ENCODE data around the gene ARHGAP25.
A peak's percentile ranks its signal among the peaks of the same experiment; 100 is the strongest.

Gene ARHGAP25

DNA sequence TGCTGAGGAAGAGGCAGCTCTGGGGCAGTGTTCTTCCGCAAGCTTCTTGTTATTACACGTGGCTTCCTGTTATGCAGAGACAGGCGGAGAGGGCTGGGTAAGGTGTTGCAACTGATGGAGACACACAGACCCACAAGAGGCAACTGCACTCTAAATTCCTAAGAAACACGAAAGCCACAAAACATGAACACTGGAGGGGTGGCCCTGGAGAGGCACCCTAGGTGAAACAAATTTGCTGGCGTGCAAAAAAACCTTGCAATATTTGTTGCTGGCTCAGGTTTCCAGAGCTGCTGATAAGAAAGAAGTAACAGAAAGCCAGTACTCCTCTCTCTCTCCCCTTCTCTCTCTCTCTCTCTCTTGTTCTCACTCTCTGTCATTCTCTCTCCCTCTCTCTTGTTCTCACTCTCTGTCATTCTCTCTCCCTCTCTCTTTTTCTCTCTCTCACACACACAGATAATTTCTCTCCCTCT lies 31.8 kb downstream of the ARHGAP25 start:
- DNase-seq (ENCODE audit: low read depth): no peak

DNA sequence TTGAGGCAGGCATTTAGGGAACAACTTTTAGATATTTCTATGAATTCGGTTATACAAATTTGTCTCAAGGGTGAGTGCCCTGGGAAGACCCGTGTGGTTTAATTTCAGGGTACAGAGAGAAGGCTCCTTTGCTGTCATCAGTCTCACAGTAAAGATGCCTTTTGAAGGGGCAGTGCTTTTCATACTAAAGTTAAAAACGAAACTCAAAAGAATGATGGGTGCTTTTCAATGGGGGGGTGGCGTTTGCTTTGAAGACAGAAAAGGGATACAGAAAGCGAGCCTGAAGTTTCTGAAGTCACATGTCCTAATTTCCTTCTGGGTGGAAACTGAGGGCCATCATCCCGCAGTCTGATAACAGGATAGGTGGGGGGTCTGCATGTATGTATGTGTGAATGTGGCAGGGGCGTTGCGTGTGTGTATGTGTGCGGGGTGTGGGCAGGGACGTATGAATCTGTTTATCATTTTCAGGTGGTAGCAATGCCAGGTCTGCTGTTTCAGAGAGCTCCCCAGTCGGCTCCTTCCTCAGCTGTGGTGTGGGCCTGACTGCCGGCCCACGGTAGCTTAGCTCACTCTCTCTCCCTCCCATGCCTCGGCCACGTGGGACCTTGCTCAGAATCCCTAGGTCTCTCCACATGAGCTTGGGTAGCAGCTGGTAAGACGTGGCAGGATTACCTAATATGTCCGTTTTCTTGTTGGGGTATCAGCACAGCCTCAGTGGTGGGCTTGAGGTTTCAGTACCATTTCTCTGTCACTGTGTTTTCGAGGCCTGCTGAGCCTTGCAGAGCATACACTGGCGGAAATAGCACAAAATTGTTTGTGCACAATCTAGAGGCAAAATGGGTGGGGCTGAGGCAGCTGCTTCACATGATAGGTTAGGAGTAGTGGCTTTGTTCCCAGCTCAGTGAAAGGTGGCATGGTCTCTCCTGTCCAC lies 32.7 kb downstream of the ARHGAP25 start:
- no peak for DNase-seq (ENCODE audit: low read depth)

DNA sequence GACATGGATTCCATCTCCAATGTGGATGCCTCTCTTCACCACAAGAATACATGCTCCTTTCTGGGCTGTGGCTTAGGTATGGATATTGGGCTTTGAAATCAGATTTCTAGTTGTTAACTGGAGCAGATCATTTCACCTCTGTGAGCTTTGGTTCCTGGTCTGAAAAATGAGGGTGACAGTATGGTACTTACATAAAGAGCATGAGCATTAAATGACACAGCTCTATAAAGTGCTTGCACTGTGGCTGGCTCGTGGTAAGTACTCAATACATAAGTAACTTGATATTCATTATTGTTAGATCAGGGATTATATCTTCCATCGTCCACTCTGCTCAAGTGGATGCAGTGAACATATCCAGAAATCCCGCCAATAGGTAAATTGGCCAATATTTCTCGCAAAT lies 33.4 kb downstream of the ARHGAP25 start:
- DNase-seq (ENCODE audit: low read depth): no peak

DNA sequence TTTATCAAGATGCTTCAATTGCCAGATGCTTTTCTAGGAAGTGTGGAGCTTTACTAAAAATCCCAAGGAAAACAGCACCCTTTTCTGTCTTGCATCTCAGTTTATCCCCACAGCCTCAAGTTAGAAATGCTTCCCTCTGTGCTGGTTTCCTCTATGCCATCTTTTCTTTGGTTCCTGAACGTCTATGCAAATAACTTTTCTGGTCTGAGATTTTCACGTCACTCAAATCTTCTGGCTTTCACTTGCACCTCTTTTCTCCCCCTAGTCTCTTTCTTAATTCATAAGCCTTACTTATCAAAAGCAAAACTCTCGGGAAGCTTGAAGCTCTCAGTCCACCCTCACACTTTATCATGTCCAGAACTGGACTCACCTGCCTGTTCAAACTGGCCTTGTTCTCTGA lies 33.9 kb downstream of the ARHGAP25 start:
- DNase-seq (ENCODE audit: low read depth): no peak

DNA sequence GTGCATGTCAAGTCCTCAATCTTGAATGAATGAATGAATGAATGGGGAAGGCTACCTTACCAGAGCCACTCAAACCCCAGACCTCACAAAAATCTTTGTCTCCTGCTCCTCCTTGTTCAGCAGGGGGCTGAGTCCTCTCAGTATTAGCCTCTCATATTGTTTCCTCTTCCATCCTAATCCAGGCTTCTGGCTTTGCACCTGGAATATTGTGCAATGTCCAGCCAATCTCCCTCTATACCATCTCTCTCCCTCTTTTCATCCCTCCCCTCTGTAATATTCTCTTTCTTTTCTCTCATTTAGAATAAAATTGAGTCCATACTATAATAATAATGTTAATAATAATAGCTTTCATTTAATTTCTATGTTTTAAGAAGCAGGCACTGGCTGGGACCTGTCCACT lies 34.3 kb downstream of the ARHGAP25 start:
- DNase-seq (ENCODE audit: low read depth): no peak

DNA sequence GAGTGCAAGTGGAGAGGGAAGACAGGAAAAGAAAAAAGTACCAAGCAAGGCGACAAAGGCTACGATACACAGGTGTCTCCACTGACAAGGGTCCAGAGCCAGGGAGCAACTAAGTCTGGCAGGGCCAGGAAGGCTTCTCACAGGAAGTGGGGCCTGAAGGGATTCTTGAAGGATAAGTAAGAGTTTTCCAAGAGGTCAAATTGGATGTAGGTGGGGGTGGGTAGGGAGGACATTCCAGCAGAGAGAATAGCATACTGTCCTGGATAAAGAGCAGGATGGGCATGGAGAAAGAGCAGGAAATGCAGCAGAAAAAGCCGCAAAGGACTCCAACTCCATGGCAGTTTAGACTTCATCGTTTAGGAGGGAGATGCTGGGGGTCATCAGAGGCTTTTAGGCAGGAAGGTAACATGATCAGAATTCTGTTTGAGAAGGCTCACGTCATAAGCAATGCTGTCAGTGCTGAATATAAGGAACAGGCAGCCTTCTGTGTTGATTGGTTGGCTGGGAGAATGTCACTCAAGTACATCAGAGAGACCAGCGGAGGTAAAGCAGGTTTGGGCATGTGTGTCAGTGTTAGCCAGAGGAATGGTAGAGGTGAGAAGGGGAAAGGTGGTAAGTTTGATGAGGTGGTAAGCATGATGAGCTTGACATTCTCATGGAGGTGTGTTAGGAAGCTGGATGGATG lies 35.1 kb downstream of the ARHGAP25 start:
- no peak for DNase-seq (ENCODE audit: low read depth)

DNA sequence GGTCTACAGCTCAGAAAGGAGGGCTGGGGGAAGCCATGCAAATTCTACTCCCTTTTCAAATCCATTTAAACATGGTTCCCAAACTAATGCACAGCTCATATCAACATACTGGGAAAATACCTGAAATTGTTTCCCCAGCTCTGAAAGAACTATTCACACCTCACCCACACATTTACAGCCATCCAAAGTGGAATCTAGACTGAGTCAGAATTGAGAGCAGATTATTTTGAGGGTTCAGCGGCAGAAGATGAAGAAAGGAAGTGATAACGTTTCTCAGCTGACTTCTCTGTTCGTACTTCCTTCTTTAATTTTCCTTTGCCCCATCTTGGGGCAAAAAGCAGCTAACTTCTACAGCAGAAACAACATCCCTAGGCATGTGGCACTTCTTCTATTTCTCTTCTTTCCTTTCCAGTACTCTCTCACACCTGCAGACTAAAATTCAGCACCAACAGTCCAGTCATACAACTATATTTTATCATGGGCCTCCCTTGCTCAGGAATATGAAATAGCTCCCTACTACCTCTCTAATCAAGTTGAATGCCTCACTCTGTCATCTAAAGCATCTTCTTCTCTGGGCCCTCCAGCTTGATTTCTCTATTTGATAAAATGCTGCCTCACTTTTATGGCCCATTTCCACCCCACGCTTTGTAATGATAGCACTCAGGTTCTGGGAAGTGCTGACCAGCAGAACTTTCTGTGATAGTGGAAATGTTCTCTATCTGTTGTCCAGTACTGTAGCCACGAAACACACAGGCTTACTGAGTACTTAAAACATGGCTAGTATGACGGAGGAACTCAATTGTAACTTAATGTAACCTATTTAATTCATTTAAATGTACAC lies 35.9 kb downstream of the ARHGAP25 start:
- DNase-seq (ENCODE audit: low read depth): no peak

DNA sequence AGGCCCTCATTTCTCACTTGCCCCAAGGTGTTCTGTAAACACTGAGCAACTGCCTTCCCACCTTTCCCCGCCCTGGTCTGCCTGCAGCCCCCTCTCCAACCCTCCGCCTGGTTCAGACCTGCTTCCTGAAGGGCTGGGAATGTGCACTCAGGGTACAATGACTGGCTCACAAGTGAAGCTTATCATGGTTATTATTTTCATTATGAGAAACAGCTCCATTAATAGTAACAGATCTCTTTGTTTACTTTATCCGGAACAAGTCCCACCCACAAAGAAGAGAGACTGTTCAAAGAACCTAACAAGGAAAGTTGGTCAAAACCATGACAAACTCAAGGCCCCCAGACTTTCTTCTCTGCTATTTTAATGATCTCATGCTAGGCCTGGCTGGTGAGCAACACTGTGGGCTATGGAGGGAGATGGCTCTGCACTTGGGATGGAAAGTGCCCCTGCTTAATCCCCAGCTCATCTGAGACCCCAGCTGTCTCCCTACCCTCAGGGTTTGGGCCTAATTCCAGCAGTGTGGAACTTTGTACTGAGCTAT lies 36.7 kb downstream of the ARHGAP25 start:
- DNase-seq (ENCODE audit: low read depth): no peak

DNA sequence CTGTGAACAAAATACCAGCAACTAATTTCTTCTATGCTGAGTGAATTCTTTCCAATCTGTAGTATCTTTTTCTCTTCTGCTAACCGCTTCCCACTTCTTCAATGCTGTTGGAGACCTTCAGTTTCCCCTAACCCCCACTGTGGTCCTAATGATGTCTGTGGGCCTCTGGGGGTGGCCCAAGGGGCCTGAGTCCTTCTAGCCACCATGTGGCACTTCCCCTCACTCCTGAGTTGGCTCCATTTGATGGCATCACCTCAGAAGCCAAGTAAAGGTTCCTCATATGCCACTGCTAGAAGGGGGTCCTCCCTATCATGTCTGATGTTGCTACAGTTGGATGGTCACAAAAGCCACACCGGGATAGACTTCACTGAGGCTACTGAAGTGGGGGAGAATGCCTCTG lies 37.5 kb downstream of the ARHGAP25 start:
- no peak for DNase-seq (ENCODE audit: low read depth)

DNA sequence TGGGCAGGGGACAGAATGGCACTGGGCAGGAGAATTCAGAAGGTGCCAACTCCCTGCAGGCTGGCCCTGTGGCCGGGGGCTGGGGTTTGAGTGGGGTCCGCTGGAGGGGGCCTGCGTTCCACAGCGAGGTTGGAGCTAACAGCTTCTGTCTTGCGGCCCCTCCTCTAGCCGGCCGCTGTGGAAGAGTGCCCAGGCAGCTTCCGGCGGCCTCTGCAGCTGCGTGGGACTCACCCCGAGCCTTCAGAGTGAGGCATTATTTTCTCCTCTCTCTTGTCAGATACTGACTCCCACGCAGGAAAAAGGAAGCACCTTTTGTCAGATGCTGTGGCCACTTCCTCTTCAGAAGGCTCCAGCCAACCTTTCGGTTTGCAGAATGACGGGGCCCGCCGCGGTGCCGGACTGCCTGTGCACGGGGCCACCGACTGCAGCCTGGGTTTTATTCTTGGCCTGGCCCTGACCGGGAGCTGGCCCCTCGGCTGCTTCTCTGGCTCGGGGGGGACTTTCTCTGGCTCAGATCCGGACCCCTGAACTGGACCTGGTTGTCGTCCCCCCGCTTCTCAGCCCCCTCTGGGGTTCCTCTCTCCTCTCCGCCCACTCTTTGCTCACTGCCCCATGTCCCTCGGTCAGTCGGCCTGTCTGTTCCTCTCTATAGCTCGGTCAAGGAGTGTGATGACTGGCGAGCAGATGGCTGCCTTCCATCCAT lies 40.1 kb downstream of the ARHGAP25 start:
- peak; percentile 60 for DNase-seq (ENCODE audit: low read depth)

DNA sequence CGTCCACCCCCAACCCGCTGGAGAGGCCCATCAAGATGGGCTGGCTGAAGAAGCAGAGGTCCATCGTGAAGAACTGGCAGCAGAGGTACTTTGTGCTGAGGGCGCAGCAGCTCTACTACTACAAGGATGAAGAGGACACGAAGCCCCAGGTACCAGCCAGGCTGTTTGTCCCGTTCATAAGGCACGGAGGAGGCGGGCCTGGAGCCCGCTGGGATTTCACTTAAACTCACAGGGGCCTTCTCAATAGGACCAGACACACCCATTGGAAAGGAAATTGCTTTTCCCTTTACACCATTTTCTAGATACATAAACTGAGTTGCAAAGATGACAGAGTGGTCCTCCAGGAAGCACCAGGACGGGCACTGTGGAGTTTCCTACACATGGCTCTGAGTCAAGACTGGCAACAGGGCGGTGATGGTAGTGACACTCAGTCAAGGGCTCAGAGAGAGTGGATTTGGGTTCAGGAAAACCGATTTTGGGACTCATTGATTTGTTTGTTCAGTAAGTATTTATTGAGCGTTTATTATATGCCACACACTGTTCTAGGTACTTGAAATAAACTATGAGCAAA lies 40.7 kb downstream of the ARHGAP25 start:
- no peak for DNase-seq (ENCODE audit: low read depth)

DNA sequence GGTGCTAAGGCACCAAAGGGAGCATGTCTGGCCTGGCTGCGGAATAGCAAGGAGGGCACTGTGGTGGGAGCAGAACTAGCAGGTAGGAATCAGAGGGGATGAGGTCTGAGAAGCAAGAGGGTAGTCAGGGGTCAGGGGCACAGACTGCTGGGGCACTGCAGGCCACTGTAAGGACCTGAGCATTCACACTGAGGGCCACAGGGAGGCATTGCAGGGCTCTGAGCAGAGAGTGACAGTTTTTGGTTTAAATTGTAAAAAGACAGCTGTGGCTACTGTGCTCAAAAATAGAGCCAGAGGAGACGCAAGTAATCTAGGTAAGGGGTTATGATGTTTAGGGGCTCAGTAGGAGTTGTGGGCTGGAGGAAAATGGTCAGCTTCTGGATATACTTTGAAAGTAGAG lies 41.5 kb downstream of the ARHGAP25 start:
- no peak for DNase-seq (ENCODE audit: low read depth)

DNA sequence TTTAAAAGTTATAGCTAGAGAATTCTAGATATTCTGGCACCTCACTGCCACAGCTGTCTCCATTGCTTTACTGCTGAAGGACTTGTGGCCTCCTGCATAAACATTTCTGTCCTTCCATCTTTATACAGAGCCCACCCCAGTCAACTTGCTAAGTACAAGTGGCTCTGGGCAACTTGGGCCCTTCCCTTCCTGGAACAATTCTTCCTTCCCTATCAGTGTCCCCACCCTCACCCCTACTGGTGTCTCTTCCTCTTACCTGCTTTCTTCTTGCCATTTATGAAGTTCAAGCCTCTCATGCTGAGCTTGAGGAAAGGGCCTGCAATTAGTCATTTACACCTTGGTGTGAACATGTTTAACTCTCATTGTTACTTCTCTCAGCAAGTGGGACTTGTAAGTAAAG lies 45.0 kb downstream of the ARHGAP25 start:
- no peak for DNase-seq (ENCODE audit: low read depth)

DNA sequence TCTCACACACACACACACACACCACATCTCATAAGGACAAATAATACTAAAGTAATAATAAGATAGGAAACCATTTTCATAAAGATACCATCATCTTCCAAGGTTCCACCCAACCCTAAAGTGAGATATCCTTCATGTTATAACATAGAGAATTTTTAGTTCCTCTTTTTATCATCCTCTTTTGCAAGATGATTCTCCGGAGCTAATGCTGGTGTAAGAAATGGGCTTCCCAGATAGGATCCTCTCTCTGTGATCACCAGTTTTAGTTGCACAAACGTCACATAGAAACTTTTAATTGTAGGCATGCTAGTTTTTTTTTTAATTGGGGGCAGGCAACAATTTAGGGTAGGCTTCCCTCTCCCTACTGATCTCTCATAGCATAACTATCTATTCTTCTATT lies 49.6 kb downstream of the ARHGAP25 start:
- no peak for DNase-seq (ENCODE audit: low read depth)

DNA sequence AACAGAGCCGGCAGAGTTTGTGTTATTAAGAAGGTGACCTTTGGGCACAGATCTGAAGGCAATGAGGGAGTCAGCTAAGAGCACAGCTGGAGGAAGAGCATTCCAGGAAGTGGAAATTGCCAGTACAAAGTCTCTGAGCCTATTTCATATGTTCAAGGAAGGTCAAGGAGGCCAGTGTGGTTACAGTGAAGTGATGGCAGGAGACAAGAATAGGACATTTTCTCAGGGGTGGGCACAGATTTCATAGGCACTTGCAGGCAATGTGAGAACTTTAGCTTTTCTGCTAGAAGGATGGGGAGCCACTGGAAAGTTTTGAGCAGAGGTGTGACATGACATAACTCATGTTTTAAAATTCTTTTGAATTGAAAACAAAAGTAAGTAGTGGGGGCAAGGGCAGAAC lies 50.3 kb downstream of the ARHGAP25 start:
- DNase-seq (ENCODE audit: low read depth): no peak

DNA sequence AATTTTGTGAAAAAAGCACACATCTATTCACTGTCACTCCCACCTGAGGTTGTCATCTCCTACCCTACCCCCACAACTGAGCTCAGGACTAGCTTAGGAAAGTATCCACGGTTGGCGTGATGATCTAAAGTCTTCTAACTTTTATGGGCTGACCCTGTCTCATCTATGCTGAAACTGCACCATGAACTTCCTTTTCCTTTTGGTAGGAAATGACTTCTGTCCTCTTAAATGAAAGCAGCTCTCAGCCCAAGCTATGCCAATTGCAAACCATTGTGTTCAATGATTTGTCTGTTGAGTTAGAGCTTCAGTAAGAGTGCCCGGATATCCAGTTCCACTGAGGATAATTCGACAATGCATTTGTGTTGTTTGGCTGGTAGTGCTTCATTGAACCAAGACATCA lies 52.7 kb downstream of the ARHGAP25 start:
- no peak for DNase-seq (ENCODE audit: low read depth)

DNA sequence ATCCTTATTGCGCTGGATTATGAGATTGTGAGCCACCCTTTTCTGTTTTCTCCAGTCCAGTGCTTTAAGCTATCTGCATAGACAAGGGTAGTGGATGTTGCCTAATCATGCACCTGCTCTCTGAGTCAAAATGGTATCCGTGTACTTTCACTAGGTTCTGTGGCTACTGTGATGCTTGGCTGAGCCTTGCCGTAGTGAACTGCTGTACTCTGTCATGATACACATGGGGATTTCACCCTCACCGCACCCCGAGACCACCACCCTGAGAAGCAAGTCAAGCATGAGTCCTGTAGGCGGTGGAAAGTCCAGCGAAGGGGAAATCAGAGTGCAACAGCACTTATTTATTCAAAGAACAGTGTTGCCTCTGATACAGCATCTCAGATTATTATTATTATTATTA lies 55.0 kb downstream of the ARHGAP25 start:
- peak; percentile 51 for DNase-seq (ENCODE audit: low read depth)

DNA sequence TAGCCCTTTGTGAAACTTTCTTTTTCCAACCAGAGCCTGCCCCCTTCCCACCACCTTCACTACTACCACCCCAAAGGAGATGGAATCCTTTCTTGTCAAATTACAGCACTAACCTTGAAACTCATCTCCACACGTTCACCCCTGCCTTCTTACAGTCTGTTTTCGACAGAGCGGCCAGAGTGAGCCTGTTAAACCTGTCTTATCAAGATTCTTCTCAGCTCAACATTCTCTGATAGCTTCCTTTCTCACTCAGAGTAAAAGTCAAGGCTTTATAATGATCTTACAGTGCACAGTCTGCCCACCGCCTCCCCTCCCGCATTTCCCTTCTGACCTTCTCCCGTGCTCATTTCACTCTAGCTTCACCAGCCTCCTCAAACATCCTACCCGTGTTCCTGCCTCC lies 56.0 kb downstream of the ARHGAP25 start:
- no peak for DNase-seq (ENCODE audit: low read depth)

DNA sequence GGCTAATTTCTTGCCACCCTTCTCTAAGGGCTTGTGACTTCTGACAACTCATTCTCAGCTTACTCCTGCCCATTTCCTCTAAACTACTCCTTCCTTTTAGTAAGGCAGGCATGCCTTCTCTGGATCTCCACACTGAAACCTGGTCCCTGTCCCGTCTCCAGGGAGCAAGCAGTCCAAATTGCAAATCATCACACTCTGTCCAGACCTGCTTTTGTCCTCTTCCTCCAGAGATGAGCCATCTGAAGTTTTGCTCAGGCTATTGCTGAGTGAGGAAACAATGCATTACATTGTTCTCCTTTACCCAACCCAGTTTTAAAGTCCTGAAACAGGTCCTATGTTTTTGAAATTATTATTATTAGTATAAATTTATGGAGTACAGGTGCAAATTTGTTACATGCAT lies 57.3 kb downstream of the ARHGAP25 start:
- no peak for DNase-seq (ENCODE audit: low read depth)

DNA sequence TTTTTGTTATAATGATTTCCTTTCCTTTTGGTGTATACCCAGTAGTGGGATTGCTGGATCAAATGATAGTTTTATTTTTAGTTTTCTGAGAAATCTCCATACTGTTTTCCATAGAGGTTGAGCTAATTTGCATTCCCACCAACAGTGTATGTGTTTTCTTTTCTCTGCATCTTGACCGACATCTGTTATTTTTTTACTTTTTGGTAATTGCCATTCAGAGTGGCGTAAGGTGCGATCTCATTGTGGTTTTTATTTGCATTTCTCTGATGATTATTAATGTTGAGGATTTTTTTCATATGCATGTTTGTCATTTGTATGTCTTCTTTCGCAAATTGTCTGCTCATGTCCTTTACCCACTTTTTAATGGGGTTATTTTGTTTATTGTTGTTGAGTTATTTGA lies 58.1 kb downstream of the ARHGAP25 start:
- DNase-seq (ENCODE audit: low read depth): no peak

DNA sequence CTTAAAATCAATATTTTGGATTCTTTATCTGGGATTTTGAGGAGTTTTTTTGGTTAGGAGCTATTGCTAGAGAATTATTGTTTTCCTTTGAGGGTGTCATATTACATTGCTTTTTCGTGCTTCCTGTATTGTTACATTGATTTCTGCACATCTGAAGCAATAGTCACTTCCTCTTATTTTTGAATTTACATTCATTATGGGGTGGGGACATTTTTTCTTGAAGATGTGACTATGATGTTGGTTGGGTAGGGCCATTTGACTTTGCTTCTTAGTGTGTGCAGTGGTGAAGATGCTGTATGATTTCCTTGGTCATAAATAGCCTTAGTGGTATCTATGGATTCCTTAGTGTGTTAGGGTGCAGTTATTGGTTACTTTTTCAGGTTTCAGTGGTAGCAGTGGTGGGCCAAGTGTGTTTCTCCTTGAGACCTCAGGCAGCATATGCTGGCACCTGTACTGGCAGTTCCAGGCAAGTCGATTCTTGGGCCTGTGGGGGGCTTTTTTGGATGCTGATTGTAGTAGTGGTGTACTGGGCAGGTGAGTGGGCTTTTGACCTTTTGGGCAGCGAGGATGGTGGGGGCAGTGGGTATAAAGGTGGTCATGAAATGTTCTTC lies 61.8 kb downstream of the ARHGAP25 start:
- no peak for DNase-seq (ENCODE audit: low read depth)
